ENCODE measurements around the gene BMP8A. TPM values are rescaled to one million over a fixed set of nuclear protein-coding genes. Genes with fewer than 3 reads are reported as not detected.
"Not testable (repeated sequence)": the region's sequence is repeated elsewhere in the genome, so short reads cannot be mapped to it uniquely, and the experiment has no call there.

BMP8A gene
- total RNA-seq, 1 donor from 2014 or later: 0.16 TPM

- Histone ChIP-seq H3K4me1 (peaks cover 11% of the 10 kb centered on the region), H3K4me3 (no peak overlapping the region), H3K27ac (replicated peaks) (peak overlapping the region; percentile 71), H3K27me3 (ENCODE audit: low read depth) (no peaks in the 10 kb centered on the region), H3K9me3 (replicated peaks) (no peaks in the 10 kb centered on the region), H3K36me3 (no peaks in the 10 kb centered on the region)
- peak; percentile 59 for DNase-seq
- intact Hi-C loops (cut with micrococcal nuclease): no loop called here
- no peak for TF ChIP-seq CTCF (IDR thresholded peaks at IDR 0.05; ENCODE audit: borderline replicate concordance)
Measured at GRCh38 chr1:39499668-39500067, 8.2 kb downstream of the BMP8A start.

GRCh38 chr1:39500862-39501389, 9.5 kb downstream of the BMP8A start:
- H3K27ac ChIP-seq (replicated peaks): no peak overlapping the region
- peaks cover 11% of the 10 kb centered on the region for H3K4me1 ChIP-seq
- no peak for TF ChIP-seq CTCF (IDR thresholded peaks at IDR 0.05; ENCODE audit: borderline replicate concordance)
- no peaks in the 10 kb centered on the region for H3K36me3 ChIP-seq
- no peak for DNase-seq
- no peak overlapping the region for H3K4me3 ChIP-seq
- intact Hi-C loops (cut with micrococcal nuclease): no loop called here
- H3K27me3 ChIP-seq (ENCODE audit: low read depth): no peaks in the 10 kb centered on the region
- no peaks in the 10 kb centered on the region for H3K9me3 ChIP-seq (replicated peaks)

DNA sequence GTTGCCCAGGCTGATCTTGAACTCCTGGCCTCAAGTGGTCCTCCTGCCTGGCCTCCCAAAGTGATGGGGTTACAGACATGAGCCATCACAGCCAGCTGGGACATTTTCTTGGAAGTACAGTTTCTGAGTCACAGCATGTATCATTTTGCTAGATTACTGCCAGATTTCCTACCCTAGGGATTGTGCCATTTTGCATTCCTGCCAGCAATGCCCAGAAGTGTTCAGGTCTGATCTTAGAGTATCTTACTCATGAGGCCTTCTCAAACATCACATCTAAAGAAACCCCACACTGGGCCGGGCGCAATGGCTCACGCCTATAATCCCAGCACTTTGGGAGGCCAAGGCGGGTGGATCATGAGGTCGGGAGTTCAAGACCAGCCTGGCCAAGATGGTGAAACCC, 10.2 kb downstream of the BMP8A start:
- Histone ChIP-seq H3K4me3 (no peak overlapping the region), H3K9me3 (replicated peaks) (no peaks in the 10 kb centered on the region), H3K36me3 (no peaks in the 10 kb centered on the region), H3K27ac (replicated peaks) (no peak overlapping the region), H3K4me1 (peaks cover 11% of the 10 kb centered on the region), H3K27me3 (ENCODE audit: low read depth) (no peaks in the 10 kb centered on the region)
- intact Hi-C loops (cut with micrococcal nuclease): no loop called here
- no peak for TF ChIP-seq CTCF (IDR thresholded peaks at IDR 0.05; ENCODE audit: borderline replicate concordance)
- no peak for DNase-seq

GRCh38 chr1:39504436-39504835, 13.0 kb downstream of the BMP8A start:
- H3K36me3 ChIP-seq; H3K27ac ChIP-seq (replicated peaks); intact Hi-C loops (cut with micrococcal nuclease); H3K4me3 ChIP-seq; DNase-seq; H3K27me3 ChIP-seq (ENCODE audit: low read depth); H3K9me3 ChIP-seq (replicated peaks): not testable (repeated sequence)
- peaks cover 20% of the 10 kb centered on the region for H3K4me1 ChIP-seq

DNA sequence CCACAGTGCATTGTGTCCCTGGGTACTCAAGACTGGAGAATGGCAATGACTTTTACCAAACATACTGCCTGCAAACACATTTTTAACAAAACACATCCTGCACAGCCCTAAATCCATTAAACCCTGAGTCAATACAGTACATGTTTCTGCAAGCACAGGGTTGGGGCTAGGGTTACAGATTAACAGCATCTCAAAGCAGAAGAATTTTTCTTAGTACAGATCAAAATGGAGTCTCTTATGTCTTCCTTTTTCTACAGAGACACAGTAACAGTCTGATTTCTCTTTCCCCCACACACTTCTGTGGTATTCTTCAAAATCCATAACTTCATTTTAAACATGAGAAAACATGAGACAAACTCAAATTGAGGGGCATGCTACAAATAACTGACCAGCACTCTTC, 13.9 kb downstream of the BMP8A start:
- DNase-seq: no peak
- peaks cover 15% of the 10 kb centered on the region for H3K4me1 ChIP-seq
- no peaks in the 10 kb centered on the region for H3K9me3 ChIP-seq (replicated peaks)
- H3K36me3 ChIP-seq: no peaks in the 10 kb centered on the region
- no peaks in the 10 kb centered on the region for H3K27me3 ChIP-seq (ENCODE audit: low read depth)
- no peak overlapping the region for H3K27ac ChIP-seq (replicated peaks)
- intact Hi-C loops (cut with micrococcal nuclease): no loop called here
- no peak for TF ChIP-seq CTCF (IDR thresholded peaks at IDR 0.05; ENCODE audit: borderline replicate concordance)
- H3K4me3 ChIP-seq: no peak overlapping the region

- Histone ChIP-seq H3K36me3 (no peaks in the 10 kb centered on the region), H3K9me3 (replicated peaks) (no peaks in the 10 kb centered on the region), H3K27me3 (ENCODE audit: low read depth) (no peaks in the 10 kb centered on the region), H3K4me1 (peaks cover 15% of the 10 kb centered on the region), H3K4me3 (no peak overlapping the region), H3K27ac (replicated peaks) (no peak overlapping the region)
- TF ChIP-seq CTCF (IDR thresholded peaks at IDR 0.05; ENCODE audit: borderline replicate concordance): no peak
- no peak for DNase-seq
- intact Hi-C loops (cut with micrococcal nuclease): no loop called here
Measured at GRCh38 chr1:39507230-39507928, 15.9 kb downstream of the BMP8A start.
